ENCODE data around the gene ETFA.

ETFA gene

GRCh38 chr15:76221085-76221767 is 90.0 kb downstream of the ETFA start:
- DNase-seq (ENCODE audit: low read depth in 2 of 2): no peak

DNA sequence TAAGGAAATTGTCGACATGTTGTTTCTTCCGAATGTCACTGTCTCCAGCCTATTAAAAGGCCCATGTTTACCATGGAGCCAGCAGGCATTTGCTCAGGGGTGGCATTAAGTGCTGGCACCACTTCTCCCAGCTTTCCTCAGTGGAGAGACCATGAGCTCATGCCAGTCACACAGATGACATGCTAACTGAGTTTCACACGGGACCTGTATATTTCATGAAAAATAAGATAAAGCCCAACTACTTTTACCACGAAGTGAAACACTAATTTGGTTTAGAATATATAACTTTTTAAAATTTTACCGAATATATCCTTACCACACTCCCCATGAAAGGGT is 93.4 kb downstream of the ETFA start:
- no peak for DNase-seq (ENCODE audit: low read depth in 2 of 2)

DNA sequence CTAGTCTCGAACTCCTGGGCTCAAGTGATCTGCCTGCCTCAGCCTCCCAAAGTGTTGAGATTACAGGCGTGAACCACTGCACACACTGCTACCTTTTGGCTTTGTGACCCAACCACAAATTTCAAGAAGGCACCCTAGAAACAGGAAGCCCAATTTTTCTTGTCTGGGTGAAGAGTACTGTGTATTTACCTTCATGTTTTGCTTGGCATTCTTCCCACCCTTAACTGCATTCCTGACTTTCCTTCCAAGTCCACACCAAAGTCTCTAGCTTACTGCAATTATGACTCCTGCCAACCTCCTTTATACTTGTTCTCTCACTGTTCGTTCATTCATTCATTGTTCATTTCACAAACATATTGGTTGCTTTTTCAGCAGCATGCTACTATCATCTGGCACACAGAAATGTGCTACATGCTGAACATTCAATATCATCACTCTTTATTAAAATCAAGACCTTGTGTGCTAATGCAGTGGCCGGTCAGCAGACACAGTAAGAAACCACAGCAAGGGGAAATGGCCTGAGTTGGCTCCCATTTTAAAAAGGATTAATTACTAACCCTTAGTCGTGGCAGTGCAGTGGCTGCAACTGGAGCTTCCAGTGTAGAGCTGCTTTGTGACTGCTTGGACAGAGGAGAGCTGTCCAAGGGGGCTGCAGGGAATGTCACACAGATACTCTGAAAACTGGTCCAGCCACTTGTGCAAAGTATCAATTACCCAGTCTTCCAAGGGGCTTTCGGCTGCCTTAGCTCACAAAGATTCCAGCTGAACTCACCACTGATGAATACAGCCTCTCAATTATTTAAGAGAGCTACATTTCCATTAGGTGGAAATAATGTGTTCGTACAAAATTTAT is 94.0 kb downstream of the ETFA start:
- peak in 1 of 2 experiments; percentile 16 for DNase-seq (ENCODE audit: low read depth in 2 of 2)

- no peak for DNase-seq (ENCODE audit: low read depth in 2 of 2)
Measured at GRCh38 chr15:76215634-76216033, 95.6 kb downstream of the ETFA start.

DNA sequence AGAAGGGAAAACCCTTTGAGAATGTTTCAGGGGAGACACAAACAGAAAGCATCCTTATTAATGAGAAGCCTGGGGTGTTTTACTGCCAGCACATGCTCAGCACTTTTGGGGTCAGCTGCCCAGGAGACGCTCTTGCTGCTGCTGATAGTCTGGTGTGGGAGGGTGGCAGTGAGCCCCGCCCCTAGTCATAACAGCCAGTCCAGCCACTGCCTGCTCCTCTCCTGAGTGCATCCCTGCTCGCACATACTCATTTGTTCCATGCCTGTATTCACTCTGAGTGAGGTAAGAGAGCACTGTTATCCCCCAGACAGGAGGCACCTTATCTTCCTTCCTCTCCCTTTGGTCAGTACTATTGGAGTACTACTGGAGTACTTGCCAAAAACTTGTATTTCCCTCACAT is 101.3 kb downstream of the ETFA start:
- DNase-seq (ENCODE audit: low read depth in 2 of 2): no peak

DNA sequence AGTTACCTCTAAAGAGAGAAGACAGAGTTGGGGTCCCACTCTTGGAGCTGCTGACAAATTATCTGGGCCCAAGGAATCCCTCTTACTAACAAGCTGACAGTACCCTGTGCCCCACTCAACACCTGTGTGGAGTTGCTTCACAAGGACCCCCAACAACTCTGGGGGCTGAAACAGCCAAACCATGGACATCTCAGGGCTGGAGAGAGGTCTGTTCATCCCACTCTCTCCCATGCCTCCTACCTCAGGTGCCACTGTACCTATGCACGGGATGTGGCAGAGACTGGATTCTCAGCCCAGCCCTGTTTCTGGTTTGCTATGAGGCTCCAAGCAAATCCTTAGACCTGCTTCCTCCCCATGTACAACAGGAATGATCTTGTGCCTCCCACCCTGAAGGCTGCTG is 101.7 kb downstream of the ETFA start:
- DNase-seq (ENCODE audit: low read depth in 2 of 2): no peak

DNA sequence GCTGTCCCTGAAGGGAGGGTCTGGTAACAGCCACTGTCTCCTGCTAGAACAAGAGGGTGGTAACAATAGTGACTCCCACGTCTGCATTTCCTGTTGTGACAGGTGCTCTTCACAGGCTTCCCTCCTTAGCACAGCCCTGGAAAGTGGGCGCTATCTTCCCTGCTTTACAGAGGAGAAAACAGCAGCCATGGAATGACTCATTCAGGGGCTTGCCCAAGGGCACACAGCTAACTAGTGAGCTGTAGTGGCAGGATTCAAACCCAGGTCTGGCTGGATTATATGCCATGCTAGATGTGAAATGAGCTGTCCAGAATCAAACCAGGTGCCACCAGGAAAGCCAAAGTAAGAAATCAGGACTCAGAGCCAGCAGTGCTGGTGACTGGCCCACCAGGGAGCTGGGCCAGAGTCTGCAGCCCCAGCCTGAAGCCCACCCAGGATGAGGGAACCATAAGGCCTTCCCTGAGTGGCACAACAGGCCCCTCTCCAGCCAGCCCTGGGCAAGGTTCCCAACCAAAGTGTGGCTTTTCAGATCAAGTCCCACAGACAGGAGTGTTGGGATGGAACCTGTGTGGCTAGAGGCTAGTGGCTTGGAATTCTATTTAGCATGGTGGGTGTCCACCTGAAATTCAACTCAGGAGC is 102.4 kb downstream of the ETFA start:
- no peak for DNase-seq (ENCODE audit: low read depth in 2 of 2)

GRCh38 chr15:76208084-76208785 is 103.0 kb downstream of the ETFA start:
- no peak for DNase-seq (ENCODE audit: low read depth in 2 of 2)

DNA sequence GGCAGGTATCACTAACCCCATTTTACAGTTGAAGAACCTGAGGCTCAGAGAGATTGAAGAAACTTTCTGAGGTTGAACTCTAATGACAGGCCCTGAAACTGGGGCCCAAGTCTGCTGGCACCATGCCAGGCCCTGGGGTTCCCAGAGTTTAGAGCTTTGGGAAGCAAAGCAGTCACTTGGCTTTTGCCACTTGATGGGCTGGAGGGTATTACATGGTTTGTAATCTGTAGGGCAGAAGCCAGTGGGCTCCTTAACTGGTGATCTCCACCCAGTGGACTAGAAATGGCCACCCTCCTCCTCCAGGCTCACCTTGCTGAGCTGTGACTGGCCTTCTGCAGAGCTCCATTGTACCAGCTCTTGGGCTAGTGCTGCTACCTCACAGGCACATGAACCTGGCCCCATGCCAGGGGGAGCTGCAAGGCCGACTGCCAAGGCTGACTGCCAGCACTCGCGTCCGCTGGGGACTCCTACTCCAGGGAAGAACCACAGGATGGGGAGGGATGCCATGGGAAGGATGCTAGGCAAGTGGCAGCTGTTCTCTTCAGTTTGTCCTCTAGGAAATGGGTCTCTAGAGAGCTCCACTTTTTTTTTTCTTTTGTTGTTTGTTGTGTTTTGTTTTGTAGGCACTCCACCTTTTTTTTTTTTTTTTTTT is 104.8 kb downstream of the ETFA start:
- DNase-seq (ENCODE audit: low read depth in 2 of 2): no peak

GRCh38 chr15:76204916-76205460 is 106.3 kb downstream of the ETFA start:
- DNase-seq (ENCODE audit: low read depth in 2 of 2): no peak

GRCh38 chr15:76204109-76204845 is 107.0 kb downstream of the ETFA start:
- DNase-seq (ENCODE audit: low read depth in 2 of 2): no peak

GRCh38 chr15:76203346-76204108 is 107.7 kb downstream of the ETFA start:
- no peak for DNase-seq (ENCODE audit: low read depth in 2 of 2)

DNA sequence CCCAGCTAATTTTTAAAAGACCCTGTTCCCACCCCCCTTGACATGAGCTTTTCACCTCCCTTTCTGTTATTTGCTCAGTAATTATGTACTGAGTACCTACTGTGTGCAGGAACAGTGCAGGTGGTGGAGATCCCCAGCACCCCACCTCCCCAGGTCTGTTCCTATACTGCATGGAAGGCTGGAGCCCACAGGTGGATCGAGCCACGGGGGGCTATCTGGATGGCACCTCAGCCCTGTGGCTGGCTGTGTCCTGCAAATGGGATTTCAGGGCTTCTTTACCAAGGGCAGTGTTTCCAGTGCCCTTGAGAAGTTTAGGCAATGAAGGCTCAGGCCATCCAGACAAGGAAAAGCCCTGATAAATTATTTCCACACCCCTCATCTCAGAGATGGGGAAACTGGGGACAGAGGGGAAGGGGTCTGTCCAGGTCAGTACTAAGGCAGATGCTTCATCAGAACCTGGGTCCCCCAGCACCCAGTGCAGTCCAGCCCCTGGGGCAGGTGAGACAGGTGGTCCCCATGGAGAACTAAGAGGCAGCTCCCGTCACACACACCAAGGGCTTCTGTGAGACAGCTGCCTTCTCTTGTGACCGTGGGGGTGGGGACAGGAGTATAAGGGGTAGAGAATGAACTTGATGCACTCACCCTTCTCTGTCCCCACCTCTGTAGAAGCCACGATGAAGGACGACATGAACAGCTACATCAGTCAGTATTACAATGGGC is 109.6 kb downstream of the ETFA start:
- DNase-seq (ENCODE audit: low read depth in 2 of 2): no peak

DNA sequence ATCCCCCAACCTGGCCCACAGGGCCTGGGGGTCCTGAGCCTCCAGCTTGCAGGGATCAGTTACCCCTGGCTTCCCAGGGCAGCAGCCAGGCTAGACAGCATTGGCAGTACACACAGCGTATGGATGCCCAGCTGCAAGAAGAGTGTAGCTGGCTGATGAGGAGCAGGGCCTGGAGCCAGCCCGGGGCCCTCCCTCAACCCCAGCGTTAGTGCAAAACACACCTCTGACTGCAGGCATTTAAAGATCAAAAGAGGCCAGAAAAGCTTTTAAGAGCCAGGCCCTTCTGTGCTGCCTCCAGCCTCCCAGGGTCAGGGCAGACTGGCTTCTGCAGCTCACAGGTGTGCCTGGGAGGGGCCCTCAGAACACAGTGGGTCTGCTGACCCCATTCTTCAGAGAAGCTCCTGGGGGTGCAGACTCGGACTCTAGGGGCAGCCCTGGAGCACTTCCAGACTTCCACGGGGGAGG is 110.6 kb downstream of the ETFA start:
- no peak for DNase-seq (ENCODE audit: low read depth in 2 of 2)

- DNase-seq (ENCODE audit: low read depth in 2 of 2): no peak
Measured at GRCh38 chr15:76200083-76200465, 111.2 kb downstream of the ETFA start.

- no peak for DNase-seq (ENCODE audit: low read depth in 2 of 2)
Measured at GRCh38 chr15:76199106-76200082, 111.9 kb downstream of the ETFA start.

- DNase-seq (ENCODE audit: low read depth in 2 of 2): no peak
Measured at GRCh38 chr15:76198456-76199105, 112.7 kb downstream of the ETFA start.

All from fibroblast of skin of left biceps (primary cell).